ENCODE results near the gene DRG2.

The DRG2 gene

DNA sequence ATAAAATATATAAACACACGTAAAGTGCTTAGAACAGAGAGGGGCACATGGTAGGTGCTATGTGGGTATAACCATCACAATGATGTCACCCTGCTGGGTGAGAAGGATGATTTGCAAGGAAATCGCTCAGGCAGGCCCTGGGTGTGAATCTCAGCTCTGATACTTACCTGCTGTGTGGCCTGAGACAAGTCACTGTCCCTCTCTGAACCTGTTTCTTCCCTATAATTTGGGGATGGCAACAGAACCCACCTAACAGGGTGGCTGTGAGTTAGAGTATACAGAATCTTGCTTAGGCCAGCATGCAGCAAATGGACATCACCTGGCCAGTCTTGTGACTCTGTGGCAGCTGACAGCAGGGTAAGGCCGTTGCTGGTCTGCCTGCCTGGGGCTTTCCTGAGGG, 59.2 kb downstream of the DRG2 start:
- H3K9me2 ChIP-seq (replicated peaks; ENCODE audit: insufficient read depth, low read length), result no peaks in the 10 kb centered on the region
- no peaks in the 10 kb centered on the region for H3F3A ChIP-seq (ENCODE audit: insufficient read depth)
- H3K79me2 ChIP-seq (ENCODE audit: insufficient read depth, low read length), result no peaks in the 10 kb centered on the region
- TF ChIP-seq, protein P1, sequence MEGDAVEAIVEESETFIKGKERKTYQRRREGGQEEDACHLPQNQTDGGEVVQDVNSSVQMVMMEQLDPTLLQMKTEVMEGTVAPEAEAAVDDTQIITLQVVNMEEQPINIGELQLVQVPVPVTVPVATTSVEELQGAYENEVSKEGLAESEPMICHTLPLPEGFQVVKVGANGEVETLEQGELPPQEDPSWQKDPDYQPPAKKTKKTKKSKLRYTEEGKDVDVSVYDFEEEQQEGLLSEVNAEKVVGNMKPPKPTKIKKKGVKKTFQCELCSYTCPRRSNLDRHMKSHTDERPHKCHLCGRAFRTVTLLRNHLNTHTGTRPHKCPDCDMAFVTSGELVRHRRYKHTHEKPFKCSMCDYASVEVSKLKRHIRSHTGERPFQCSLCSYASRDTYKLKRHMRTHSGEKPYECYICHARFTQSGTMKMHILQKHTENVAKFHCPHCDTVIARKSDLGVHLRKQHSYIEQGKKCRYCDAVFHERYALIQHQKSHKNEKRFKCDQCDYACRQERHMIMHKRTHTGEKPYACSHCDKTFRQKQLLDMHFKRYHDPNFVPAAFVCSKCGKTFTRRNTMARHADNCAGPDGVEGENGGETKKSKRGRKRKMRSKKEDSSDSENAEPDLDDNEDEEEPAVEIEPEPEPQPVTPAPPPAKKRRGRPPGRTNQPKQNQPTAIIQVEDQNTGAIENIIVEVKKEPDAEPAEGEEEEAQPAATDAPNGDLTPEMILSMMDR (IDR thresholded peaks at IDR 0.05; ENCODE audit: insufficient read depth, low read length, poor library complexity, severe bottlenecking), result no peak
- TF ChIP-seq EZH2phosphoT487 (conservative IDR thresholded peaks at IDR 0.05; ENCODE audit: low read length), result no peak
- no peak overlapping the region for H3K4me3 ChIP-seq (ENCODE audit: insufficient read depth, low read length, poor library complexity, severe bottlenecking)
- H4K20me1 ChIP-seq (ENCODE audit: low read depth, low read length), result no peaks in the 10 kb centered on the region
- H3K9ac ChIP-seq (ENCODE audit: low read length), result no peak overlapping the region
- no peak overlapping the region for H3K4me2 ChIP-seq (ENCODE audit: low read depth, low read length, poor library complexity, severe bottlenecking)
- no peak overlapping the region for H3K27ac ChIP-seq (ENCODE audit: low read depth, low read length)
- H3K9me3 ChIP-seq (ENCODE audit: insufficient read depth, low read length), result no peaks in the 10 kb centered on the region
- no peaks in the 10 kb centered on the region for H3K27me3 ChIP-seq (ENCODE audit: low read length)
- H3K36me3 ChIP-seq (ENCODE audit: low read length), result no peaks in the 10 kb centered on the region
- H2AFZ ChIP-seq (ENCODE audit: low read depth, low read length, severe bottlenecking), result no peak overlapping the region

DNA sequence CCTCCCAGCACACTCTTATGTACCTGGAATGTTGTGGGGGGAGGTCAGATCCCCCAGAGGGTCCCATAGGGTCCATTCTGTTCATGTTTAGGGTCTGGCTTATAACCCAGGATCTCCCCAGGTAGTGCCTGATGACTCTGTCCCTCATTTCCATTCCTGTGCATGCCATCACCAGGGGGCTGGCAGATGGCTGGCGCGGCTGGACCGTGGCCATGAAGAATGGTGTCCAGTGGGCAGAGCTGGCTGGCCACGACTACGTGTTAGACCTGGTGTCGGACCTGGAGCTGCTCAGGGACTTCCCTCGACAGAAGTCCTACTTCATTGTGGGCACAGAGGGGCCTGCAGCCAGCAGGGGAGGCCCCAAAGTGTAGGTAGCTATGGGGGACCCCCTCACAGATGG, 60.8 kb downstream of the DRG2 start:
- Histone ChIP-seq H3K27me3 (ENCODE audit: low read length) (no peaks in the 10 kb centered on the region), H3K36me3 (ENCODE audit: low read length) (no peaks in the 10 kb centered on the region), H4K20me1 (ENCODE audit: low read depth, low read length) (no peaks in the 10 kb centered on the region), H3K79me2 (ENCODE audit: insufficient read depth, low read length) (no peaks in the 10 kb centered on the region), H3F3A (ENCODE audit: insufficient read depth) (no peaks in the 10 kb centered on the region), H3K4me2 (ENCODE audit: low read depth, low read length, poor library complexity, severe bottlenecking) (no peak overlapping the region), H2AFZ (ENCODE audit: low read depth, low read length, severe bottlenecking) (no peak overlapping the region), H3K27ac (ENCODE audit: low read depth, low read length) (no peak overlapping the region), H3K4me3 (ENCODE audit: insufficient read depth, low read length, poor library complexity, severe bottlenecking) (no peak overlapping the region), H3K9ac (ENCODE audit: low read length) (no peak overlapping the region), H3K9me2 (replicated peaks; ENCODE audit: insufficient read depth, low read length) (no peaks in the 10 kb centered on the region), H3K9me3 (ENCODE audit: insufficient read depth, low read length) (no peaks in the 10 kb centered on the region)
- TF ChIP-seq EZH2phosphoT487 (conservative IDR thresholded peaks at IDR 0.05; ENCODE audit: low read length), result no peak
- TF ChIP-seq, protein P1 (IDR thresholded peaks at IDR 0.05; ENCODE audit: insufficient read depth, low read length, poor library complexity, severe bottlenecking), result no peak

DNA sequence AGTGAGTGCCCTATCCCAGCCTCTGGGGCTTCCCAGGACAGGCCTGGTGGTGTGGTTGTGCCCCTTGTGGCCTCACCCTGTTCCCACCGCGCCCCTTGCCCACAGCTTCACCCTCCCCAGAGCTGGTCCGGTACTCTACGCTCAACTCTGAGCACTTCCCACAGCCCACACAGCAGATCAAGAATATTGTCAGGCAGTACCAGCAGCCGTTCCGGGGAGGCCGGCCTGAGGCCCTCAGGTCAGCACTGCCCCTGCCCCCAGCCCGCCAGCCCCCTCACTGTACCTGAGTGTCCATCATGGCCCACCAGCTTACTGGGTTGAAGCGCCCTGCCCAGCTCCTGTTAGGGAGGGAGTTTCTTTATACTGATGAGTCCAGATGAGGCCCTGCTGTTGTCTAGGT, 63.5 kb downstream of the DRG2 start:
- Histone ChIP-seq H3K9me3 (ENCODE audit: insufficient read depth, low read length) (no peaks in the 10 kb centered on the region), H3K9ac (ENCODE audit: low read length) (no peak overlapping the region), H3F3A (ENCODE audit: insufficient read depth) (no peaks in the 10 kb centered on the region), H3K27me3 (ENCODE audit: low read length) (no peaks in the 10 kb centered on the region), H3K9me2 (replicated peaks; ENCODE audit: insufficient read depth, low read length) (no peaks in the 10 kb centered on the region), H3K79me2 (ENCODE audit: insufficient read depth, low read length) (no peaks in the 10 kb centered on the region), H3K4me3 (ENCODE audit: insufficient read depth, low read length, poor library complexity, severe bottlenecking) (no peak overlapping the region), H4K20me1 (ENCODE audit: low read depth, low read length) (no peaks in the 10 kb centered on the region), H3K27ac (ENCODE audit: low read depth, low read length) (no peak overlapping the region), H3K36me3 (ENCODE audit: low read length) (no peaks in the 10 kb centered on the region), H2AFZ (ENCODE audit: low read depth, low read length, severe bottlenecking) (no peak overlapping the region), H3K4me2 (ENCODE audit: low read depth, low read length, poor library complexity, severe bottlenecking) (no peak overlapping the region)
- TF ChIP-seq, protein P1 (IDR thresholded peaks at IDR 0.05; ENCODE audit: insufficient read depth, low read length, poor library complexity, severe bottlenecking), result no peak
- TF ChIP-seq EZH2phosphoT487 (conservative IDR thresholded peaks at IDR 0.05; ENCODE audit: low read length), result no peak

Data from SU-DHL-6 (cell line).